Activated naive CD8-positive, alpha-beta T cell treated with anti-CD3 and anti-CD28 coated beads for 36 hours (primary cell): ENCODE data around the gene TOP2B. TPM values are rescaled to one million over a fixed set of nuclear protein-coding genes. Genes with fewer than 3 reads are reported as not detected.

Experiments
- DNase-seq: peaks from one replicate; pipeline ENCODE4 v3.0.0; 2021
- H3K27ac Mint-ChIP-seq: one replicate; pipeline ENCODE4 v1.8.0; 2022; ENCODE audit warnings: mild to moderate bottlenecking, moderate library complexity, mixed read lengths
- H3K27me3 Mint-ChIP-seq: one replicate; pipeline ENCODE4 v1.8.0; 2022; ENCODE audit warnings: mild to moderate bottlenecking, mixed read lengths
- H3K36me3 Mint-ChIP-seq: one replicate; pipeline ENCODE4 v1.8.0; 2021; ENCODE audit warnings: mild to moderate bottlenecking, mixed read lengths
- H3K4me1 Mint-ChIP-seq: one replicate; pipeline ENCODE4 v1.8.0; 2021; ENCODE audit warnings: mixed read lengths
- H3K4me3 Mint-ChIP-seq: one replicate; pipeline ENCODE4 v1.8.0; 2022; ENCODE audit warnings: mild to moderate bottlenecking, moderate library complexity, mixed read lengths
- H3K9me3 Mint-ChIP-seq: one replicate; pipeline ENCODE4 v1.8.0; 2022; ENCODE audit warnings: mixed read lengths
- total RNA-seq, 2 experiments: library from RNA; stranded (reverse); gene quantifications; one replicate each; pipeline ENCODE4 v1.2.3, GENCODE V29; 2021

The TOP2B gene
- total RNA-seq, 2 experiments from 2014 or later = 128 to 130 TPM

DNA sequence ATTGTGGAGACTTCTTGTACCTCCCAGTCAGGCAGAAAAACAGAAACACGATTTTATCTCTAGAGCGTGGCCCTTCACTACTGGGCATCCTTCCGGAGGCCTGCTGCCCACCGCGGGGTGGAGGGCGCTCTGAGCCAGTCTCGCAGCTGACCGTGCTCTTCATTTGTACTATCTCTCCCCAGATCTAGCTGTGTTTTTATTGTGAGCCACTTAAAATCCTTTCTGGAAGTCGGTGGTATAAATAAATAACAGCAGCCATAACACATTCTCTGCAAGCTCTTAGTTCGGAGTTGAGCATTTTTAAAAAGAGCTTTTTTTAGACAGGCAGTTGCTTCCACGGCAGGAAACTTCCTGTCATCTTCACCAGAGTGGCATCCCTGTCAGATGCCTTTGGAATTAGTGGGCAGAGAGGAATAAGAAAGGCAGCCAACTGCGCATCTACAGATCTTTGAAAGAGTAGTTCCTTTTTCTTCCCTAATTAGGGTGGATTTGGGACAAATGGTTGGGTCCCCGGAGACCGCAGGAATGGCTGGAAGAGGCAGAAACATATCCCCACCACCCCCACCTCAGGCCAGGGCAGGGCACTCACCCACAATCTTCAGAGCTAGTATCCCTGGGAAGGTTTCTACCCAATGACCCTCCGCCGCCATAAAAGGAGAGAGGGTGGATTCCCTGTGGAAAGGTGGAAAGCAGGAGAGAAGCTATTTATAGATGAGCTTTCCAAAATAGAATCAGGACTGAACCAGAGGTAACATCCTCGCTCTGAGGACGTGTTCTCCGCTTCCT lies 91.1 kb downstream of the TOP2B start:
- no peaks in the 10 kb centered on the region for H3K9me3 Mint-ChIP-seq
- no peaks in the 10 kb centered on the region for H3K4me1 Mint-ChIP-seq
- H3K36me3 Mint-ChIP-seq = no peaks in the 10 kb centered on the region
- H3K27ac Mint-ChIP-seq = no peak overlapping the region
- H3K4me3 Mint-ChIP-seq = no peak overlapping the region
- no peak for DNase-seq
- no peaks in the 10 kb centered on the region for H3K27me3 Mint-ChIP-seq

- Mint-ChIP-seq H3K4me3 (no peak overlapping the region), H3K27ac (no peak overlapping the region), H3K27me3 (no peaks in the 10 kb centered on the region), H3K4me1 (no peaks in the 10 kb centered on the region), H3K36me3 (no peaks in the 10 kb centered on the region), H3K9me3 (no peaks in the 10 kb centered on the region)
- DNase-seq = no peak
Observed at GRCh38 chr3:25572919-25573385, 91.8 kb downstream of the TOP2B start.

- H3K27me3 Mint-ChIP-seq = no peaks in the 10 kb centered on the region
- no peak overlapping the region for H3K4me3 Mint-ChIP-seq
- no peak for DNase-seq
- H3K4me1 Mint-ChIP-seq = no peaks in the 10 kb centered on the region
- no peaks in the 10 kb centered on the region for H3K36me3 Mint-ChIP-seq
- no peak overlapping the region for H3K27ac Mint-ChIP-seq
- no peaks in the 10 kb centered on the region for H3K9me3 Mint-ChIP-seq
Observed at GRCh38 chr3:25572336-25572735, 92.4 kb downstream of the TOP2B start.

DNA sequence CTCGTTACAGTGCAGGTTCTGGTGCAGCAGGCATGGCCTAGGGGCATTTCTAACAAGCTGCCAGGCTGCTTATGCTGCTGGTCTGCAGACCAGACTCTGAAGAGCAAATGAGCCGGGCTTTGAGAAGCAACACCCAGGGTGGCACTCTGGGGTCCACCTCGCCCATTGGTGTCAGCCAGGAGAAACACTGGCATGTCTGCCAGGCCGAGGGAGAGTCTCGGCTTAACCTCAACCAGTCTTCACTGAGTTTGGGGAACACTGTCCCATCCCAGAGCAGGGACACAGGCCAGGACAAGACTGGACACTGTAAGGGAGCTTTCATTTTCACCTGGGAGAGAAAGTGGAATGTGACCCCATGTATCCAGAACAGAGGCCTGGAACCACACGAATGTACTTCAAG lies 93.4 kb downstream of the TOP2B start:
- Mint-ChIP-seq H3K27me3 (no peaks in the 10 kb centered on the region), H3K36me3 (no peaks in the 10 kb centered on the region), H3K4me3 (no peak overlapping the region), H3K4me1 (no peaks in the 10 kb centered on the region), H3K9me3 (no peaks in the 10 kb centered on the region), H3K27ac (no peak overlapping the region)
- DNase-seq = no peak

GRCh38 chr3:25568525-25569078 lies 96.1 kb downstream of the TOP2B start:
- Mint-ChIP-seq H3K27ac (no peak overlapping the region), H3K4me1 (no peaks in the 10 kb centered on the region), H3K9me3 (no peaks in the 10 kb centered on the region), H3K27me3 (no peaks in the 10 kb centered on the region), H3K4me3 (no peak overlapping the region), H3K36me3 (no peaks in the 10 kb centered on the region)
- DNase-seq = no peak

DNA sequence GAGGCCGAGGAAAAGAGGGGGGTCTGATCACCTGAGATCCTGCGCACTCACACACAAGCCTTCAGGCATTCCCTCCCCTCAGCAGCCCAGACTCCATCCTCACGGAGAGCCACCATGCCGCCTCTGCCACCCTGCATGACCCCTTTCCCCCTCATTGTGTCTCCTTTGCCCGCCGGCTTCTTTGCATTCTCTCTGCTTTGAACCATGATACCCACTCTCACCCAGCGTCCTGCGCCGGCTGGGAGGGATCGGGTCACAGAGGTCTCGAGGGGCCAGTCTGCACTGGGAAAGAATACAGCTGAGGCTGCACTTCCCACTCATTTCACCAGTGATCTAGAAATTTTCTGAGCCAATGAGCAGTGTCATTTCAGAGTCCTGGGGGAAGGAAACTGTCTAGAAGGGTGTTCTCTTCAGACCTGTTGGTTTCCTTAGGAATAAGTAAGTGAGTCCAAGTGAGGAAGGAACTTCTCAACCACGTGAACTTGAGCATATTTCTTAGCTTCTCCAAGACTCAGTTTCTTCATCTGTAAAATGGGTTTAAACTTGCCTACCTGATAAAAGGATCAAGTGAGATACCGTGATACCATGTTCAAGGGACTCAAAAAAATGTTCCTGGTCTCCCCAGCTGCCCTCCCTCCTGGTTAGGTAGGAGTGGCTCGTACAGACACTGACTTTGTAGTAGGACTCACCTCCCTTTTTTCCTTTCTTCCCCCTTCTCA lies 96.7 kb downstream of the TOP2B start:
- Mint-ChIP-seq H3K27ac (no peak overlapping the region), H3K27me3 (no peaks in the 10 kb centered on the region), H3K36me3 (no peaks in the 10 kb centered on the region)

DNA sequence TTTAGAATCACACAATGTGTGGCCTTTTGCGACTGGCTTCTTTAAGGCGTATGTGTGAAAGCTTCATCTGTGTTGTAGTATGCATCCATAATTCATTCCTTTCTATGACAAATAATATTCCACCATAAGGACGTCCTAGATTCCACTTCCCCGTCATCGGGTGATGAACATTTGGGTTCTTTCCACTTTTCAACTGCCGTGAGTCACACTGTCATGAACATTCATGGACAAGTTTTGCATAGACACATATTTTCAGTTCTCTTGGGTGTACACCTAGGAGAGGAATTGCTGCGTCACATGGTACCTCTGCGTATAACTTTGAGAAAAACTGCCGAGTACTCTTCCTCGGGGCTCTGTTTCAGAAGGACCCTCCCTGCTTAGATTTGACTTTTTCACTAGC lies 97.3 kb downstream of the TOP2B start:
- Mint-ChIP-seq H3K4me1 (no peaks in the 10 kb centered on the region), H3K36me3 (no peaks in the 10 kb centered on the region), H3K27ac (no peak overlapping the region), H3K9me3 (no peaks in the 10 kb centered on the region), H3K4me3 (no peak overlapping the region), H3K27me3 (no peaks in the 10 kb centered on the region)
- no peak for DNase-seq

More for the DNA sequence above, 96.7 kb downstream of the TOP2B start:
- Mint-ChIP-seq H3K4me3 (no peak overlapping the region), H3K4me1 (no peaks in the 10 kb centered on the region), H3K9me3 (no peaks in the 10 kb centered on the region)
- no peak for DNase-seq

DNA sequence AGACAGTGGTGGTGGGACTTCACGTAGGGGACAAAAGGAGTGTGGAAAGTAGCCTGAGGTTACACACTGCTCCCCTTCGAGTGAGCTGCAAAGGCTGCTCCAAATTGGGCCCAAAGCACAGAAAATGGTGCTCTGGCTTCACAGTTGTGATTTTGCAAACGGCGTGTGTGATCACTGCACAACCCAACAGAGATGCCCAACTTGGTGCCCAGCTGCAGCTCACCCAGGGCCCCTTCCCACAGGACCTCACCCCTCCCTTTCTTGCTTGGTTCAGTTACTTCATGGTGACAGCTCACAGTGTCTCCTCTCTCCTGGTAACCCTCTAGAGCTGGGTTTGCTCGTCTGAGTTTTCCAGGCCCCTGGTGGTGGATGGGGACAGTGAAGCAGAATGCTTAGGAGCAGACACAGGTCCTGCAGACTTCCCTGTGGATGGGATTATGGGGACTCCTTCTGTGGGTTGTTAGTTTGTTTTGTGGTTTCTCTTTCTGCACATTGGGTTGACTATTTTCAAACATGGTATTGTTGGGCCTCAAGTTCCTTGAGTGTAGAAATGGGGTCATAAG lies 98.3 kb downstream of the TOP2B start:
- Mint-ChIP-seq H3K4me1 (no peaks in the 10 kb centered on the region), H3K9me3 (no peaks in the 10 kb centered on the region), H3K4me3 (no peak overlapping the region), H3K27ac (no peak overlapping the region), H3K27me3 (no peaks in the 10 kb centered on the region), H3K36me3 (no peaks in the 10 kb centered on the region)
- no peak for DNase-seq

DNA sequence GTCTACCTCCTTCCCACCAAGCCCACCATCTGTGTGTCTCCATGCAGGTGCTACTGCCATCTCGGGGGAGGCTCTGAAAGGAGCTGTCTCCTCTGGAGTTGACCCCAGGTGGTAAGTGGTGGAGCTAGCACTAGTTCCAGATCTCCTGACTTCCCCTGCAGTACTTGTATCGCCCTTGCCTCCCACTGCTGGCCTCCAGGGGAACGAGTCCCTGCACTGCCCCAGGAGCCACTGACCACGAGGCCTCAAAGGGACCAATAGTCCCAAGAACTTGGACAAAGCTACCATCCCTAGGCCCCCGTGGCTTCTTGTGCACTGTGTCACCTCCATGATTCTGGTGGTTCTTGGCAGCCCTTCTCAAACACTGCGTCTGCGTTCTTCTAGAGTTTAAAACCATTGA lies 98.9 kb downstream of the TOP2B start:
- Mint-ChIP-seq H3K9me3 (no peaks in the 10 kb centered on the region), H3K4me1 (no peaks in the 10 kb centered on the region), H3K36me3 (no peaks in the 10 kb centered on the region), H3K27ac (no peak overlapping the region), H3K4me3 (no peak overlapping the region), H3K27me3 (no peaks in the 10 kb centered on the region)
- no peak for DNase-seq

DNA sequence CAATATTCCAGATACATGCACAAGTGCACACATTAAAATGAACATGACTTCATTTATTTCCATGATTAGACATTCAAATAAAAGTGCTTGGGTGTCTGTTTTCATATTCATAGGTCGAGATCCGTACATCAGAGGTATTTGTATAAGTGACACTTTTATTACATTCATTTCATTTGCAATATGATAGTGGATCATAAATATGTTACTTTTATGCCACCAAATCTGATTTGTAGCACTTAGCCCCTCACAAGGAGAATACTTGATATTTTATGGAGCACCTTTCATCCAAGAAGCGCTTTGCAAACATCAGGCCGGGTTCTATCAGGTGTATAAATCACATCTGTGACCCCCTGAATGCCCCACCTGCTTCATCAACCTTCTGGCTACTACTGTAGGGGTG lies 100.6 kb downstream of the TOP2B start:
- Mint-ChIP-seq H3K36me3 (no peaks in the 10 kb centered on the region), H3K4me1 (no peaks in the 10 kb centered on the region), H3K4me3 (no peak overlapping the region), H3K9me3 (no peaks in the 10 kb centered on the region), H3K27ac (no peak overlapping the region), H3K27me3 (no peaks in the 10 kb centered on the region)
- no peak for DNase-seq

DNA sequence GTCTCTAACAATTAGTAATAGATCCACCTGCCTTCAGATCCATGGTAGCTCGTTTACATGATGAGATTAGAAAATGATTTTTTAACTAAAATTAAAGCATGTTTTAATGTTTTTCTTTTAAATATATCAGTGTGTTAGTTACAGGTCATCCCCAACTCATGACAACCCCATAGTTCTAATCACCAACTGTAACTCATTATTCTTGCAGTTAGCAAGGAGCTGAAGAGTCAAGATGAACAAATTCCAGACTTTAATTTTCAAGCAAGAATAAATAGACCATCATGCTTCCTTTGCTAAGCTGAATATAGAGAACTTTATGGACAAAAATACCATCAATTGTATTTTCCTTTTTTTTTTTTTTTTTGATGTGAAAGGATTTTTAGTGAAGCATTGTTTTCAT lies 101.1 kb downstream of the TOP2B start:
- H3K27ac Mint-ChIP-seq = no peak overlapping the region
- DNase-seq = no peak
- no peaks in the 10 kb centered on the region for H3K4me1 Mint-ChIP-seq
- H3K4me3 Mint-ChIP-seq = no peak overlapping the region
- H3K9me3 Mint-ChIP-seq = no peaks in the 10 kb centered on the region
- H3K36me3 Mint-ChIP-seq = no peaks in the 10 kb centered on the region
- H3K27me3 Mint-ChIP-seq = no peaks in the 10 kb centered on the region

GRCh38 chr3:25558796-25559195 lies 105.9 kb downstream of the TOP2B start:
- H3K27ac Mint-ChIP-seq = no peak overlapping the region
- no peaks in the 10 kb centered on the region for H3K4me1 Mint-ChIP-seq
- no peak overlapping the region for H3K4me3 Mint-ChIP-seq
- no peak for DNase-seq
- no peaks in the 10 kb centered on the region for H3K27me3 Mint-ChIP-seq
- no peaks in the 10 kb centered on the region for H3K9me3 Mint-ChIP-seq
- H3K36me3 Mint-ChIP-seq = no peaks in the 10 kb centered on the region

GRCh38 chr3:25558121-25558520 lies 106.6 kb downstream of the TOP2B start:
- Mint-ChIP-seq H3K36me3 (no peaks in the 10 kb centered on the region), H3K4me3 (no peak overlapping the region), H3K9me3 (no peaks in the 10 kb centered on the region), H3K27ac (no peak overlapping the region), H3K27me3 (no peaks in the 10 kb centered on the region), H3K4me1 (no peaks in the 10 kb centered on the region)
- no peak for DNase-seq

GRCh38 chr3:25557694-25558093 lies 107.0 kb downstream of the TOP2B start:
- no peak for DNase-seq
- H3K4me3 Mint-ChIP-seq = no peak overlapping the region
- H3K27ac Mint-ChIP-seq = no peak overlapping the region
- no peaks in the 10 kb centered on the region for H3K4me1 Mint-ChIP-seq
- no peaks in the 10 kb centered on the region for H3K27me3 Mint-ChIP-seq
- H3K9me3 Mint-ChIP-seq = no peaks in the 10 kb centered on the region
- H3K36me3 Mint-ChIP-seq = no peaks in the 10 kb centered on the region

DNA sequence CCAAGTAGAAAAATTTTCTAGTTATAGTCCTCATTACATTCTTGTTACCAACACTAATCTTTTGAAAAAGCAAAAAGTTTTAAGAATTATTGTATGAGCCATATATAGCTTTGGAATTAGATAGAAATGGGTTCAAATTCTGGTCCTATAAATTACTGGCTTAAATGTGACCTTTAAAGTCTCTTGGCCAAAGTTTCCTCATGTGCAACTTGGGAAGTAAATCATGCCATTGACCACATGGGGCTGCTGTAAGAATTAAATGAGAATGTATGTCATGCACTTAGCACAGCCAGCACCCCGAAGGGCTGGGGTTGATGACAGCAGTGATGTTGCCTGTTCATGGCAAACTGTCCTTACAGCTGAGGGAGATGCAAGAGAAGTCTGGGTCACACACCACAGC lies 108.3 kb downstream of the TOP2B start:
- no peaks in the 10 kb centered on the region for H3K27me3 Mint-ChIP-seq

More for the DNA sequence above, 108.3 kb downstream of the TOP2B start:
- DNase-seq = no peak
- no peak overlapping the region for H3K4me3 Mint-ChIP-seq
- no peaks in the 10 kb centered on the region for H3K9me3 Mint-ChIP-seq
- H3K36me3 Mint-ChIP-seq = no peaks in the 10 kb centered on the region
- H3K4me1 Mint-ChIP-seq = no peaks in the 10 kb centered on the region
- no peak overlapping the region for H3K27ac Mint-ChIP-seq
